B cell (primary cell): ENCODE measurements around the gene MAN2B1. TPM values are rescaled to one million over a fixed set of nuclear protein-coding genes. Genes with fewer than 3 reads are reported as not detected.

Source experiments
- ATAC-seq: fragments of 200-7000 bp; cut with Tn5 transposase; one replicate; pipeline ENCODE4 v1.10.0; 2021; ENCODE audit warnings: low read depth, mild to moderate bottlenecking, moderate number of reproducible peaks, moderate library complexity
- CTCF ChIA-PET: fragments of 350-600 bp; sonication (Branson Sonifier 250); formaldehyde crosslinking; loops from one replicate; lab custom pipeline; 2021; ENCODE audit warnings: antibody characterized with exemption, inconsistent platforms; lab: Charles Lee
- POLR2A ChIA-PET: fragments of 350-600 bp; sonication (Branson Sonifier 250); formaldehyde crosslinking; loops from one replicate; lab custom pipeline; 2021; ENCODE audit warnings: antibody characterized with exemption; lab: Charles Lee
- DNase-seq: peaks from one replicate; pipeline ENCODE4 v3.0.0; 2013
- H2AFZ ChIP-seq: 2 replicates; pipeline ENCODE4 v1.6.1; 2012; ENCODE audit warnings: mild to moderate bottlenecking, low read depth, low read length; ENCODE audit not compliant: insufficient read depth, poor library complexity, severe bottlenecking
- H3K27ac ChIP-seq, 2 donors: 1 replicate in 1 of 2; 2 replicates in 1 of 2; pipeline ENCODE4 v1.5.1; 2012 to 2013; ENCODE audit warnings: low read length in 2 of 2, mild to moderate bottlenecking in 2 of 2, moderate library complexity in 1 of 2
- H3K27me3 ChIP-seq, 4 experiments: fragments of 200-600 bp in 1 of 4; sonication (generic) in 1 of 4; replicated peaks in 1 of 4; 1 replicate in 2 of 4; 2 replicates in 2 of 4; pipeline versions ENCODE4 v1.6.1 to v1.7.0; 2013 to 2016; ENCODE audit warnings: low read length in 3 of 4, mild to moderate bottlenecking in 2 of 4, mixed read lengths in 1 of 4, moderate library complexity in 1 of 4; ENCODE audit not compliant: insufficient read depth in 4 of 4, control insufficient read depth in 3 of 4; ENCODE audit errors: control extremely low read depth in 1 of 4
- H3K36me3 ChIP-seq, 2 experiments: replicated peaks in 1 of 2; 1 replicate in 1 of 2; 2 replicates in 1 of 2; pipeline versions ENCODE4 v1.6.1 to v1.7.1; 2013; ENCODE audit warnings: low read length in 1 of 2; ENCODE audit not compliant: insufficient read depth in 2 of 2, control insufficient read depth in 1 of 2; ENCODE audit errors: control extremely low read depth in 1 of 2, extremely low read depth in 1 of 2
- H3K4me1 ChIP-seq, 2 donors: fragments of 200-600 bp in 1 of 2; sonication (generic) in 1 of 2; 1 replicate in 1 of 2; 2 replicates in 1 of 2; pipeline versions ENCODE4 v1.5.1 to v1.6.1; 2013 to 2017; ENCODE audit warnings: low read length in 2 of 2; ENCODE audit not compliant: control insufficient read depth in 2 of 2, insufficient read depth in 2 of 2
- H3K4me2 ChIP-seq: replicated peaks from 2 replicates; pipeline ENCODE3; 2012; ENCODE audit warnings: mild to moderate bottlenecking, low read depth, low read length; ENCODE audit not compliant: poor library complexity, severe bottlenecking
- H3K4me3 ChIP-seq, 5 experiments: fragments of 200-600 bp in 1 of 5; sonication (generic) in 1 of 5; 1 replicate in 3 of 5; 2 replicates in 2 of 5; pipeline versions ENCODE4 v1.5.1 to v1.7.0; 2011 to 2016; ENCODE audit warnings: low read length in 4 of 5, mild to moderate bottlenecking in 4 of 5, low read depth in 2 of 5, control low read depth in 1 of 5, moderate library complexity in 1 of 5; ENCODE audit not compliant: insufficient read depth in 1 of 5; ENCODE audit errors: control extremely low read depth in 1 of 5, extremely low read depth in 1 of 5
- H3K79me2 ChIP-seq: fragments of 200-600 bp; sonication (generic); one replicate; pipeline ENCODE4 v1.6.0; 2016; ENCODE audit warnings: low read length; ENCODE audit not compliant: control insufficient read depth, insufficient read depth
- H3K9ac ChIP-seq: fragments of 200-600 bp; sonication (generic); 2 replicates; pipeline ENCODE4 v1.6.1; 2017; ENCODE audit warnings: mild to moderate bottlenecking, low read length, moderate library complexity
- H3K9me3 ChIP-seq, 3 donors: one replicate each; pipeline versions ENCODE4 v1.6.1 to v1.7.1; 2013; ENCODE audit warnings: low read length in 2 of 3; ENCODE audit not compliant: control insufficient read depth in 2 of 3, insufficient read depth in 1 of 3; ENCODE audit errors: control extremely low read depth in 1 of 3
- H4K20me1 ChIP-seq: 2 replicates; pipeline ENCODE4 v1.6.0; 2012; ENCODE audit warnings: mild to moderate bottlenecking, low read length; ENCODE audit not compliant: insufficient read depth, control insufficient read depth, poor library complexity, severe bottlenecking
- H3K27ac Mint-ChIP-seq: one replicate; pipeline ENCODE4 v1.8.0; 2021; ENCODE audit warnings: mixed read lengths
- H3K27me3 Mint-ChIP-seq: one replicate; pipeline ENCODE4 v1.8.0; 2021; ENCODE audit warnings: mixed read lengths
- H3K4me1 Mint-ChIP-seq: one replicate; pipeline ENCODE4 v1.8.0; 2021; ENCODE audit warnings: mixed read lengths
- H3K4me3 Mint-ChIP-seq: one replicate; pipeline ENCODE4 v1.8.0; 2021; ENCODE audit warnings: mixed read lengths
- H3K9me3 Mint-ChIP-seq: one replicate; pipeline ENCODE4 v1.8.0; 2022; ENCODE audit warnings: mixed read lengths; ENCODE audit not compliant: insufficient read depth
- EZH2 ChIP-seq: IDR thresholded peaks from 2 replicates; pipeline ENCODE4 v1.6.1; 2012; ENCODE audit warnings: borderline replicate concordance, low read depth, mild to moderate bottlenecking, moderate library complexity, low read length; ENCODE audit not compliant: insufficient read depth, poor library complexity, severe bottlenecking
- WGBS: methylation state at CpG from one replicate; pipeline ENCODE4 v1.1.5; 2013; ENCODE audit warnings: missing lambda C conversion rate; ENCODE audit not compliant: insufficient coverage; 5-methylcytosine and 5-hydroxymethylcytosine counted together
- intact Hi-C: fragments of 100-400 bp; cut with micrococcal nuclease; formaldehyde crosslinking; loops from one replicate; pipeline ENCODE4 v1.10.0; 2022
- polyA plus RNA-seq: library from polyadenylated mRNA; depleted of rRNA; stranded (reverse); fragments of >200 nt; gene quantifications from 2 replicates; pipeline ENCODE4 v1.2.3, GENCODE V29; 2012
- total RNA-seq, 2 donors: library from RNA; stranded (reverse); fragments of 120-200 nt in 1 of 2; gene quantifications; 1 replicate in 1 of 2; 2 replicates in 1 of 2; pipeline versions ENCODE4 v1.2.3 to v1.2.4, GENCODE V29; 2013 to 2022
- TF ChIP-seq, protein P1 (sequence below): fragments of 200-600 bp; IDR thresholded peaks from one replicate; pipeline ENCODE4 v1.8.0; 2022; ENCODE audit warnings: antibody characterized with exemption, mild to moderate bottlenecking

Gene MAN2B1
- total and polyA plus RNA-seq, 2 donors (not counting 1 experiment from before 2014, with no cell fraction given), result 183 to 256 TPM

- TF ChIP-seq, protein P1, sequence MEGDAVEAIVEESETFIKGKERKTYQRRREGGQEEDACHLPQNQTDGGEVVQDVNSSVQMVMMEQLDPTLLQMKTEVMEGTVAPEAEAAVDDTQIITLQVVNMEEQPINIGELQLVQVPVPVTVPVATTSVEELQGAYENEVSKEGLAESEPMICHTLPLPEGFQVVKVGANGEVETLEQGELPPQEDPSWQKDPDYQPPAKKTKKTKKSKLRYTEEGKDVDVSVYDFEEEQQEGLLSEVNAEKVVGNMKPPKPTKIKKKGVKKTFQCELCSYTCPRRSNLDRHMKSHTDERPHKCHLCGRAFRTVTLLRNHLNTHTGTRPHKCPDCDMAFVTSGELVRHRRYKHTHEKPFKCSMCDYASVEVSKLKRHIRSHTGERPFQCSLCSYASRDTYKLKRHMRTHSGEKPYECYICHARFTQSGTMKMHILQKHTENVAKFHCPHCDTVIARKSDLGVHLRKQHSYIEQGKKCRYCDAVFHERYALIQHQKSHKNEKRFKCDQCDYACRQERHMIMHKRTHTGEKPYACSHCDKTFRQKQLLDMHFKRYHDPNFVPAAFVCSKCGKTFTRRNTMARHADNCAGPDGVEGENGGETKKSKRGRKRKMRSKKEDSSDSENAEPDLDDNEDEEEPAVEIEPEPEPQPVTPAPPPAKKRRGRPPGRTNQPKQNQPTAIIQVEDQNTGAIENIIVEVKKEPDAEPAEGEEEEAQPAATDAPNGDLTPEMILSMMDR, result no peak
- TF ChIP-seq EZH2, result no peak
- H3K4me3 ChIP-seq, result no peak overlapping the region
- H3K27ac ChIP-seq, result peak overlapping the region in 1 of 2 donors; percentile 60
- peaks cover 41 to 54% of the 10 kb centered on the region in 2 donors for H3K4me1 ChIP-seq
- H3K9ac ChIP-seq, result no peak overlapping the region
- H3K9me3 Mint-ChIP-seq, result no peaks in the 10 kb centered on the region
- no peak for ATAC-seq
- CTCF ChIA-PET, result interaction anchor here (1.7 to 2.4 kb wide), 2 partner anchors 43 to 64 kb away, joined by 6 to 13 read pairs; no protein-coding TSS in a partner anchor
- no peaks in the 10 kb centered on the region for H4K20me1 ChIP-seq
- no peak overlapping the region for H2AFZ ChIP-seq
- peaks cover 0 to 3% (median 0%) of the 10 kb centered on the region in 3 donors for H3K9me3 ChIP-seq
- peaks cover 42% of the 10 kb centered on the region for H3K4me1 Mint-ChIP-seq
- DNase-seq, result peak; percentile 32
- intact Hi-C loops, result no loop called here
- no peaks in the 10 kb centered on the region for H3K27me3 Mint-ChIP-seq
- POLR2A ChIA-PET, result interaction anchor here (0.6 to 0.7 kb wide), 4 partner anchors 9 to 205 kb away, joined by 3 to 9 read pairs (median 4); no protein-coding TSS in a partner anchor
- H3K4me2 ChIP-seq, result peak overlapping the region; percentile 50
- H3K27ac Mint-ChIP-seq, result peak overlapping the region; percentile 63
- peak overlapping the region; percentile 41 for H3K4me3 Mint-ChIP-seq
- no peaks in the 10 kb centered on the region for H3K27me3 ChIP-seq
- WGBS, result 14% methylated on average over 2 of the region's 3 CpGs
- peaks cover 4 to 33% of the 10 kb centered on the region in 2 experiments for H3K36me3 ChIP-seq
- peaks cover 93% of the 10 kb centered on the region for H3K79me2 ChIP-seq
Observed at GRCh38 chr19:12607631-12608030, 58.9 kb downstream of the MAN2B1 start.

DNA sequence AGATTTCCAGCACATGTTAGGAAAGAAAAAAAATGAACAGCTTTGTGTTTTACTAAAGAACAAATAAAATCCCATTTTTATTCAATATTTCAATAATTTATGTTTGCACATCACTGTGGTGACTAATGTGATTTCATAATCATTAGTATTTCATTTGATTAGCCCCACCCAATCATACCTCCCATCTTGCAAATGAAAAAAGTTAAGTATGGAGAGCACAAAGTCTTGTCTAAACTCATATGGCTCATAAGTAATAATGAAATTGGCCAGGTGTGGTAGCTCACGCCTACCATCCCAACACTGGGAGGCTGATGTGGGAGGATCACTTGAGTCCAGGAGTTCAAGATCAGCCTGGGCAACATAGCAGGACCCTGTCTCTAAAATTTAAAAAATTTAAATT is 59.7 kb downstream of the MAN2B1 start:
- Histone ChIP-seq H3K27me3 (no peaks in the 10 kb centered on the region), H3K27ac (no peak overlapping the region), H2AFZ (no peak overlapping the region), H3K9ac (no peak overlapping the region), H3K4me1 (peaks cover 35 to 45% of the 10 kb centered on the region in 2 donors), H3K4me2 (no peak overlapping the region), H3K4me3 (no peak overlapping the region), H3K9me3 (peaks cover 0 to 3% (median 0%) of the 10 kb centered on the region in 3 donors), H3K79me2 (peaks cover 92% of the 10 kb centered on the region), H3K36me3 (peaks cover 4 to 37% of the 10 kb centered on the region in 2 experiments), H4K20me1 (no peaks in the 10 kb centered on the region)
- no CpG with 5 or more reads among the region's 1 CpG for WGBS
- DNase-seq, result no peak
- no peak overlapping the region for H3K4me3 Mint-ChIP-seq
- no peak overlapping the region for H3K27ac Mint-ChIP-seq
- intact Hi-C loops, result no loop called here
- ChIA-PET CTCF (interaction anchor here (0.7 kb wide), 2 partner anchors 17 to 53 kb away, joined by 3 read pairs; no protein-coding TSS in a partner anchor), POLR2A (interaction anchor here (0.7 kb wide), 3 partner anchors 9 to 24 kb away, joined by 3 to 4 read pairs (median 4); no protein-coding TSS in a partner anchor)
- H3K9me3 Mint-ChIP-seq, result no peaks in the 10 kb centered on the region
- peaks cover 40% of the 10 kb centered on the region for H3K4me1 Mint-ChIP-seq
- TF ChIP-seq, protein P1, result no peak
- no peak for TF ChIP-seq EZH2
- no peaks in the 10 kb centered on the region for H3K27me3 Mint-ChIP-seq
- ATAC-seq, result no peak
